ENCODE measurements around the gene SORCS2.

The SORCS2 gene

GRCh38 chr4:7687006-7687405 lies 494.7 kb downstream of the SORCS2 start:
- DNase-seq: no peak

- no peak for DNase-seq
These were observed 495.5 kb downstream of the SORCS2 start for GRCh38 chr4:7687796-7688195.

GRCh38 chr4:7689773-7690693 lies 497.7 kb downstream of the SORCS2 start:
- DNase-seq: no peak

- DNase-seq: no peak
These were observed 498.7 kb downstream of the SORCS2 start for GRCh38 chr4:7691061-7691460.

- DNase-seq: no peak
These were observed 499.6 kb downstream of the SORCS2 start for GRCh38 chr4:7691982-7692381.

GRCh38 chr4:7692451-7693236 lies 500.3 kb downstream of the SORCS2 start:
- no peak for DNase-seq

- no peak for DNase-seq
These were observed 500.9 kb downstream of the SORCS2 start for GRCh38 chr4:7693237-7693608.

- DNase-seq: no peak
These were observed 501.4 kb downstream of the SORCS2 start for GRCh38 chr4:7693711-7694110.

GRCh38 chr4:7694324-7694723 lies 502.0 kb downstream of the SORCS2 start:
- DNase-seq: no peak

- DNase-seq: no peak
These were observed 505.0 kb downstream of the SORCS2 start for GRCh38 chr4:7697343-7697742.

- no peak for DNase-seq
These were observed 505.5 kb downstream of the SORCS2 start for GRCh38 chr4:7697821-7698220.

GRCh38 chr4:7698584-7698983 lies 506.2 kb downstream of the SORCS2 start:
- DNase-seq: no peak

- no peak for DNase-seq
These were observed 506.7 kb downstream of the SORCS2 start for GRCh38 chr4:7699031-7699430.

GRCh38 chr4:7699825-7700224 lies 507.5 kb downstream of the SORCS2 start:
- no peak for DNase-seq

- no peak for DNase-seq
These were observed 508.3 kb downstream of the SORCS2 start for GRCh38 chr4:7700665-7701064.

GRCh38 chr4:7701866-7702649 lies 509.7 kb downstream of the SORCS2 start:
- no peak for DNase-seq

- DNase-seq: no peak
These were observed 511.4 kb downstream of the SORCS2 start for GRCh38 chr4:7703688-7704087.

GRCh38 chr4:7704091-7704490 lies 511.8 kb downstream of the SORCS2 start:
- DNase-seq: no peak

GRCh38 chr4:7704625-7705024 lies 512.3 kb downstream of the SORCS2 start:
- no peak for DNase-seq

GRCh38 chr4:7705062-7705461 lies 512.7 kb downstream of the SORCS2 start:
- no peak for DNase-seq

- DNase-seq: no peak
These were observed 513.3 kb downstream of the SORCS2 start for GRCh38 chr4:7705593-7705992.

- no peak for DNase-seq
These were observed 515.9 kb downstream of the SORCS2 start for GRCh38 chr4:7708238-7708637.

- DNase-seq: no peak
These were observed 516.6 kb downstream of the SORCS2 start for GRCh38 chr4:7708981-7709380.
